Naive thymus-derived CD4-positive, alpha-beta T cell (primary cell): ENCODE results near the gene SACS. TPM values are rescaled to one million over a fixed set of nuclear protein-coding genes. Genes with fewer than 3 reads are reported as not detected.

Source experiments
- ATAC-seq: fragments of 150-1000 bp; cut with Tn5 transposase; 2 replicates; pipeline ENCODE4 v1.10.0; 2021; ENCODE audit warnings: mild to moderate bottlenecking, moderate library complexity
- CTCF ChIA-PET: fragments of 350-600 bp; sonication (Branson Sonifier 250); formaldehyde crosslinking; loops from one replicate; lab custom pipeline; 2021; ENCODE audit warnings: antibody characterized with exemption; lab: Charles Lee
- POLR2A ChIA-PET: fragments of 350-600 bp; sonication (Branson Sonifier 250); formaldehyde crosslinking; loops from one replicate; lab custom pipeline; 2021; ENCODE audit warnings: antibody characterized with exemption, inconsistent platforms; lab: Charles Lee
- DNase-seq, 9 donors: peaks; one replicate each; pipeline versions ENCODE4 v3.0.0 to v3.0.0-alpha.2; 2020 to 2022; ENCODE audit warnings: mixed read lengths in 1 of 9
- H3K27ac ChIP-seq: one replicate; pipeline ENCODE4 v1.7.0; 2013; ENCODE audit warnings: mild to moderate bottlenecking, low read depth, low read length, moderate library complexity
- H3K27me3 ChIP-seq, 2 donors: one replicate each; pipeline ENCODE4 v1.7.0; 2013; ENCODE audit warnings: low read length in 2 of 2, mild to moderate bottlenecking in 2 of 2, moderate library complexity in 2 of 2; ENCODE audit not compliant: control insufficient read depth in 2 of 2, insufficient read depth in 2 of 2
- H3K36me3 ChIP-seq, 3 experiments: 1 replicate in 2 of 3; 2 replicates in 1 of 3; pipeline ENCODE4 v1.7.0; 2013; ENCODE audit warnings: low read length in 3 of 3, mild to moderate bottlenecking in 3 of 3, moderate library complexity in 1 of 3; ENCODE audit not compliant: insufficient read depth in 3 of 3, control insufficient read depth in 2 of 3
- H3K4me1 ChIP-seq, 2 donors: one replicate each; pipeline ENCODE4 v1.7.0; 2013; ENCODE audit warnings: low read length in 2 of 2, mild to moderate bottlenecking in 2 of 2, moderate library complexity in 1 of 2; ENCODE audit not compliant: control insufficient read depth in 2 of 2, insufficient read depth in 2 of 2
- H3K4me3 ChIP-seq: 2 replicates; pipeline ENCODE4 v1.7.0; 2013; ENCODE audit warnings: mild to moderate bottlenecking, low read length
- H3K9me3 ChIP-seq, 3 experiments: 1 replicate in 2 of 3; 2 replicates in 1 of 3; pipeline ENCODE4 v1.7.0; 2013; ENCODE audit warnings: low read length in 3 of 3; ENCODE audit not compliant: control insufficient read depth in 2 of 3
- H3K27ac Mint-ChIP-seq, 9 donors: one replicate each; pipeline ENCODE4 v1.8.0; 2020 to 2022; ENCODE audit warnings: mixed read lengths in 9 of 9, mild to moderate bottlenecking in 8 of 9, moderate library complexity in 5 of 9, inconsistent platforms in 2 of 9
- H3K27me3 Mint-ChIP-seq, 5 donors: one replicate each; pipeline ENCODE4 v1.8.0; 2021 to 2022; ENCODE audit warnings: mixed read lengths in 5 of 5, mild to moderate bottlenecking in 1 of 5
- H3K36me3 Mint-ChIP-seq, 5 donors: one replicate each; pipeline ENCODE4 v1.8.0; 2020 to 2022; ENCODE audit warnings: mixed read lengths in 5 of 5, mild to moderate bottlenecking in 3 of 5, inconsistent platforms in 1 of 5
- H3K4me1 Mint-ChIP-seq, 7 donors: one replicate each; pipeline ENCODE4 v1.8.0; 2020 to 2022; ENCODE audit warnings: mixed read lengths in 7 of 7, mild to moderate bottlenecking in 3 of 7, inconsistent platforms in 1 of 7
- H3K4me3 Mint-ChIP-seq, 10 donors: one replicate each; pipeline ENCODE4 v1.8.0; 2020 to 2022; ENCODE audit warnings: mild to moderate bottlenecking in 10 of 10, mixed read lengths in 10 of 10, moderate library complexity in 6 of 10, inconsistent platforms in 2 of 10
- H3K9me3 Mint-ChIP-seq, 11 donors: one replicate each; pipeline ENCODE4 v1.8.0; 2020 to 2022; ENCODE audit warnings: mixed read lengths in 11 of 11, mild to moderate bottlenecking in 4 of 11, inconsistent platforms in 1 of 11, moderate library complexity in 1 of 11
- intact Hi-C, 2 donors: fragments of 100-400 bp; cut with micrococcal nuclease; formaldehyde crosslinking; loops; one replicate each; pipeline ENCODE4 v1.15.1; 2023
- polyA plus RNA-seq, 2 donors: library from polyadenylated mRNA; unstranded; fragments of 300-500 nt; fragmentation: Illumina TruSeq; gene quantifications; one replicate each; pipeline ENCODE4 v1.2.3, GENCODE V29; 2021
- total RNA-seq, 6 experiments: library from RNA in 5 of 6; stranded (reverse) in 5 of 6; gene quantifications; 1 replicate in 5 of 6; 2 replicates in 1 of 6; pipeline ENCODE4 v1.2.3 and lab custom pipeline; 2021 to 2026

The SACS gene
- total and polyA plus RNA-seq, 7 experiments from 2014 or later = 3.7 to 31.7 (median 13.3) TPM

- ATAC-seq = no peak
- peaks cover 19 to 58% (median 56%) of the 10 kb centered on the region in 7 donors for H3K4me1 Mint-ChIP-seq
- H3K9me3 ChIP-seq = no peaks in the 10 kb centered on the region
These were observed 55.9 kb downstream of the SACS start for GRCh38 chr13:23377579-23377978.

GRCh38 chr13:23375001-23375971 lies 58.2 kb downstream of the SACS start:
- Histone ChIP-seq H3K4me1 (peaks cover 21 to 26% of the 10 kb centered on the region in 2 donors), H3K36me3 (peaks cover 0 to 8% (median 0%) of the 10 kb centered on the region in 3 experiments), H3K9me3 (no peaks in the 10 kb centered on the region), H3K27me3 (no peaks in the 10 kb centered on the region), H3K27ac (peak overlapping the region; percentile 75), H3K4me3 (peak overlapping the region; percentile 48)
- H3K4me1 Mint-ChIP-seq = peaks cover 22 to 70% (median 67%) of the 10 kb centered on the region in 7 donors
- ChIA-PET POLR2A (no interaction called here), CTCF (no interaction called here)
- peak; percentile 86 to 96 (median 92) for DNase-seq
- H3K27ac Mint-ChIP-seq = peak overlapping the region in 8 of 9 donors; percentile 44 to 94 (median 78)
- H3K9me3 Mint-ChIP-seq = no peaks in the 10 kb centered on the region
- H3K36me3 Mint-ChIP-seq = peaks cover 2 to 23% (median 11%) of the 10 kb centered on the region in 5 donors
- peak overlapping the region; percentile 71 to 82 (median 77) for H3K4me3 Mint-ChIP-seq
- peak; percentile 95 for ATAC-seq
- intact Hi-C loops = loop anchor here (1.0 to 10.0 kb wide), 21 partner anchors 53 to 1930 kb away; partner anchors contain the start of genes MIPEP (in 2 of the 2), NUP58 (in 2 of the 2), SPATA13 (in 2 of the 2) and FGF9 (in 1 of the 2)
- H3K27me3 Mint-ChIP-seq = no peaks in the 10 kb centered on the region

More at GRCh38 chr13:23377579-23377978, 55.9 kb downstream of the SACS start:
- peak overlapping the region in 1 of 9 donors; percentile 70 for H3K27ac Mint-ChIP-seq
- H3K27ac ChIP-seq = no peak overlapping the region
- no peaks in the 10 kb centered on the region for H3K36me3 ChIP-seq
- no peaks in the 10 kb centered on the region for H3K9me3 Mint-ChIP-seq
- peaks cover 0 to 2% (median 0%) of the 10 kb centered on the region in 5 donors for H3K27me3 Mint-ChIP-seq
- H3K4me1 ChIP-seq = peaks cover 21 to 26% of the 10 kb centered on the region in 2 donors
- peaks cover 0 to 11% (median 0%) of the 10 kb centered on the region in 5 donors for H3K36me3 Mint-ChIP-seq
- H3K27me3 ChIP-seq = no peaks in the 10 kb centered on the region
- DNase-seq = no peak
- ChIA-PET POLR2A (interaction anchor here (0.7 kb wide), 1 partner anchor 512 kb away, joined by 3 read pairs; the partner anchor contains the start of gene MIPEP), CTCF (no interaction called here)
- peak overlapping the region in 3 of 10 donors; percentile 15 to 55 (median 22) for H3K4me3 Mint-ChIP-seq
- intact Hi-C loops = loop anchor here (5.0 to 10.0 kb wide), 9 partner anchors 55 to 1927 kb away; partner anchors contain the start of genes MTMR6 (in 1 of the 2), NUP58 (in 1 of the 2) and PARP4 (in 1 of the 2)
- H3K4me3 ChIP-seq = no peak overlapping the region

- H3K27ac Mint-ChIP-seq = peak overlapping the region in 1 of 9 donors; percentile 29
- CTCF ChIA-PET = no interaction called here
These were observed 61.1 kb downstream of the SACS start for GRCh38 chr13:23372264-23372906.

GRCh38 chr13:23367907-23368306 lies 65.6 kb downstream of the SACS start:
- H3K4me1 ChIP-seq = peaks cover 0 to under 1% of the 10 kb centered on the region in 2 donors
- Mint-ChIP-seq H3K4me3 (no peak overlapping the region), H3K4me1 (peaks cover 6 to 19% (median 15%) of the 10 kb centered on the region in 7 donors), H3K9me3 (no peaks in the 10 kb centered on the region), H3K27me3 (no peaks in the 10 kb centered on the region), H3K36me3 (peaks cover 20 to 70% (median 54%) of the 10 kb centered on the region in 5 donors), H3K27ac (no peak overlapping the region)
- H3K4me3 ChIP-seq = no peak overlapping the region
- intact Hi-C loops = no loop called here
- H3K36me3 ChIP-seq = peaks cover 0 to 68% (median 25%) of the 10 kb centered on the region in 3 experiments
- H3K27me3 ChIP-seq = no peaks in the 10 kb centered on the region
- no peaks in the 10 kb centered on the region for H3K9me3 ChIP-seq
- DNase-seq (no peak), ATAC-seq (no peak)
- POLR2A ChIA-PET = no interaction called here
- CTCF ChIA-PET = no interaction called here
- H3K27ac ChIP-seq = no peak overlapping the region

More at GRCh38 chr13:23372264-23372906, 61.1 kb downstream of the SACS start:
- Mint-ChIP-seq H3K4me1 (peaks cover 10 to 50% (median 39%) of the 10 kb centered on the region in 7 donors), H3K4me3 (peak overlapping the region in 9 of 10 donors; percentile 0 to 41 (median 10)), H3K27me3 (no peaks in the 10 kb centered on the region), H3K36me3 (peaks cover 6 to 34% (median 22%) of the 10 kb centered on the region in 5 donors), H3K9me3 (no peaks in the 10 kb centered on the region)
- Histone ChIP-seq H3K4me1 (peaks cover 6 to 12% of the 10 kb centered on the region in 2 donors), H3K9me3 (no peaks in the 10 kb centered on the region), H3K36me3 (peaks cover 0 to 32% (median 0%) of the 10 kb centered on the region in 3 experiments), H3K27ac (no peak overlapping the region), H3K27me3 (no peaks in the 10 kb centered on the region), H3K4me3 (no peak overlapping the region)
- intact Hi-C loops = loop anchor here (10.0 kb wide), 3 partner anchors 852 to 1932 kb away; partner anchors contain the start of gene NUP58 (in 1 of the 2)
- DNase-seq (no peak), ATAC-seq (no peak)
- POLR2A ChIA-PET = no interaction called here

- DNase-seq (no peak), ATAC-seq (no peak)
- Histone ChIP-seq H3K27me3 (no peaks in the 10 kb centered on the region), H3K27ac (no peak overlapping the region), H3K36me3 (peaks cover 0 to 78% (median 25%) of the 10 kb centered on the region in 3 experiments), H3K4me1 (no peaks in the 10 kb centered on the region), H3K9me3 (no peaks in the 10 kb centered on the region), H3K4me3 (no peak overlapping the region)
- peaks cover 20 to 70% (median 53%) of the 10 kb centered on the region in 5 donors for H3K36me3 Mint-ChIP-seq
- no peak overlapping the region for H3K4me3 Mint-ChIP-seq
- H3K27ac Mint-ChIP-seq = no peak overlapping the region
- peaks cover 0 to 5% (median 0%) of the 10 kb centered on the region in 7 donors for H3K4me1 Mint-ChIP-seq
- no peaks in the 10 kb centered on the region for H3K27me3 Mint-ChIP-seq
- ChIA-PET CTCF (no interaction called here), POLR2A (interaction anchor here (0.8 kb wide), 1 partner anchor 13 kb away, joined by 3 read pairs; no protein-coding TSS in a partner anchor)
- intact Hi-C loops = no loop called here
- H3K9me3 Mint-ChIP-seq = no peaks in the 10 kb centered on the region
These were observed 67.8 kb downstream of the SACS start for GRCh38 chr13:23365652-23366051.

- H3K27ac ChIP-seq = no peak overlapping the region
- intact Hi-C loops = no loop called here
- no peaks in the 10 kb centered on the region for H3K27me3 Mint-ChIP-seq
- no peak overlapping the region for H3K4me3 ChIP-seq
- DNase-seq (no peak), ATAC-seq (no peak)
- H3K27me3 ChIP-seq = no peaks in the 10 kb centered on the region
- H3K4me1 ChIP-seq = no peaks in the 10 kb centered on the region
- H3K9me3 ChIP-seq = no peaks in the 10 kb centered on the region
- peaks cover 0 to 5% (median 0%) of the 10 kb centered on the region in 7 donors for H3K4me1 Mint-ChIP-seq
- no peaks in the 10 kb centered on the region for H3K9me3 Mint-ChIP-seq
- H3K36me3 Mint-ChIP-seq = peaks cover 8 to 71% (median 38%) of the 10 kb centered on the region in 5 donors
- H3K4me3 Mint-ChIP-seq = no peak overlapping the region
- POLR2A ChIA-PET = no interaction called here
- peaks cover 7 to 67% (median 26%) of the 10 kb centered on the region in 3 experiments for H3K36me3 ChIP-seq
- CTCF ChIA-PET = no interaction called here
- peak overlapping the region in 1 of 9 donors; percentile 2 for H3K27ac Mint-ChIP-seq
These were observed 73.6 kb downstream of the SACS start for GRCh38 chr13:23359882-23360281.
